ENCODE measurements around the gene AHRR.
"Not testable (repeated sequence)": the region's sequence is repeated elsewhere in the genome, so short reads cannot be mapped to it uniquely, and the experiment has no call there.

AHRR gene

GRCh38 chr5:398475-399295 lies 77.2 kb downstream of the AHRR start:
- DNase-seq = no peak

GRCh38 chr5:399296-400281 lies 78.1 kb downstream of the AHRR start:
- DNase-seq = no peak

GRCh38 chr5:400282-401145 lies 79.0 kb downstream of the AHRR start:
- no peak for DNase-seq

GRCh38 chr5:401146-402034 lies 79.9 kb downstream of the AHRR start:
- no peak for DNase-seq

GRCh38 chr5:402219-402614 lies 80.7 kb downstream of the AHRR start:
- DNase-seq = not testable (repeated sequence)

- DNase-seq = no peak
Observed at GRCh38 chr5:402615-403359, 81.3 kb downstream of the AHRR start.

GRCh38 chr5:403995-404394 lies 82.5 kb downstream of the AHRR start:
- no peak for DNase-seq

- no peak for DNase-seq
Observed at GRCh38 chr5:404666-405241, 83.2 kb downstream of the AHRR start.

- DNase-seq = no peak
Observed at GRCh38 chr5:405421-405820, 83.9 kb downstream of the AHRR start.

- no peak for DNase-seq
Observed at GRCh38 chr5:406041-406440, 84.5 kb downstream of the AHRR start.

- DNase-seq = no peak
Observed at GRCh38 chr5:407051-407450, 85.5 kb downstream of the AHRR start.

- DNase-seq = no peak
Observed at GRCh38 chr5:407801-408268, 86.3 kb downstream of the AHRR start.

GRCh38 chr5:410911-411517 lies 89.5 kb downstream of the AHRR start:
- no peak for DNase-seq

- DNase-seq = no peak
Observed at GRCh38 chr5:411728-412127, 90.2 kb downstream of the AHRR start.

GRCh38 chr5:414991-415927 lies 93.7 kb downstream of the AHRR start:
- not testable (repeated sequence) for DNase-seq

GRCh38 chr5:415928-416635 lies 94.6 kb downstream of the AHRR start:
- DNase-seq = no peak

- no peak for DNase-seq
Observed at GRCh38 chr5:416636-416960, 95.1 kb downstream of the AHRR start.
